ENCODE results near the gene GALNT9. TPM values are rescaled to one million over a fixed set of nuclear protein-coding genes. Genes with fewer than 3 reads are reported as not detected.

GALNT9 gene
- total RNA-seq, 6 experiments from 2014 or later = not detected

- ATAC-seq (no peak), DNase-seq (no peak)
- Histone ChIP-seq H3K27me3 (no peaks in the 10 kb centered on the region), H3K36me3 (no peaks in the 10 kb centered on the region), H3K4me1 (no peaks in the 10 kb centered on the region), H3K4me3 (no peak overlapping the region), H3K9me3 (no peaks in the 10 kb centered on the region), H3K27ac (no peak overlapping the region)
- intact Hi-C loops (cut with DNase I) = no loop called here
- 97% methylated on average over 6 of the region's 40 CpGs for WGBS (ENCODE audit: insufficient coverage, low coverage, low lambda C conversion rate, missing lambda C conversion rate)
- TF ChIP-seq POLR2A (IDR thresholded peaks at IDR 0.05) = no peak
- no peak for TF ChIP-seq CTCF (IDR thresholded peaks at IDR 0.05)
Observed at GRCh38 chr12:132341318-132342050, 12.1 kb upstream of the GALNT9 start.

GRCh38 chr12:132340266-132341035, 11.1 kb upstream of the GALNT9 start:
- H3K4me3 ChIP-seq = no peak overlapping the region
- ATAC-seq (no peak), DNase-seq (no peak)
- H3K27me3 ChIP-seq = no peaks in the 10 kb centered on the region
- WGBS (ENCODE audit: insufficient coverage, low coverage, low lambda C conversion rate, missing lambda C conversion rate) = 81% methylated on average over 9 of the region's 43 CpGs
- TF ChIP-seq POLR2A (IDR thresholded peaks at IDR 0.05) (no peak), CTCF (IDR thresholded peaks at IDR 0.05) (no peak)
- H3K27ac ChIP-seq = no peak overlapping the region
- no peaks in the 10 kb centered on the region for H3K36me3 ChIP-seq
- intact Hi-C loops (cut with DNase I) = no loop called here
- H3K4me1 ChIP-seq = no peaks in the 10 kb centered on the region
- no peaks in the 10 kb centered on the region for H3K9me3 ChIP-seq

GRCh38 chr12:132339856-132340255, 10.5 kb upstream of the GALNT9 start:
- H3K4me1 ChIP-seq = no peaks in the 10 kb centered on the region
- no peaks in the 10 kb centered on the region for H3K27me3 ChIP-seq
- H3K36me3 ChIP-seq = no peaks in the 10 kb centered on the region
- DNase-seq (no peak), ATAC-seq (no peak)
- TF ChIP-seq POLR2A (IDR thresholded peaks at IDR 0.05) = no peak
- TF ChIP-seq CTCF (IDR thresholded peaks at IDR 0.05) = no peak
- intact Hi-C loops (cut with DNase I) = no loop called here
- 53% methylated on average over 5 of the region's 17 CpGs for WGBS (ENCODE audit: insufficient coverage, low coverage, low lambda C conversion rate, missing lambda C conversion rate)
- no peaks in the 10 kb centered on the region for H3K9me3 ChIP-seq
- no peak overlapping the region for H3K27ac ChIP-seq
- H3K4me3 ChIP-seq = no peak overlapping the region

GRCh38 chr12:132338781-132339180, 9.4 kb upstream of the GALNT9 start:
- WGBS (ENCODE audit: insufficient coverage, low coverage, low lambda C conversion rate, missing lambda C conversion rate) = 85% methylated on average over 5 of the region's 24 CpGs
- no peak for ATAC-seq
- no peaks in the 10 kb centered on the region for H3K36me3 ChIP-seq
- H3K4me3 ChIP-seq = no peak overlapping the region
- TF ChIP-seq CTCF (IDR thresholded peaks at IDR 0.05) (no peak), POLR2A (IDR thresholded peaks at IDR 0.05) (no peak)
- intact Hi-C loops (cut with DNase I) = no loop called here
- no peak overlapping the region for H3K27ac ChIP-seq
- H3K4me1 ChIP-seq = no peaks in the 10 kb centered on the region
- H3K27me3 ChIP-seq = no peaks in the 10 kb centered on the region
- H3K9me3 ChIP-seq = no peaks in the 10 kb centered on the region
- DNase-seq = no peak

Measured in right lobe of liver (tissue), 6 donors.